ENCODE results near the gene RASSF5.
A peak's percentile ranks its signal among the peaks of the same experiment; 100 is the strongest.
"Not testable (repeated sequence)": the region's sequence is repeated elsewhere in the genome, so short reads cannot be mapped to it uniquely, and the experiment has no call there.

The RASSF5 gene

GRCh38 chr1:206477581-206478380, 29.6 kb upstream of the RASSF5 start:
- DNase-seq, result no peak

GRCh38 chr1:206478746-206479145, 28.6 kb upstream of the RASSF5 start:
- DNase-seq, result no peak

DNA sequence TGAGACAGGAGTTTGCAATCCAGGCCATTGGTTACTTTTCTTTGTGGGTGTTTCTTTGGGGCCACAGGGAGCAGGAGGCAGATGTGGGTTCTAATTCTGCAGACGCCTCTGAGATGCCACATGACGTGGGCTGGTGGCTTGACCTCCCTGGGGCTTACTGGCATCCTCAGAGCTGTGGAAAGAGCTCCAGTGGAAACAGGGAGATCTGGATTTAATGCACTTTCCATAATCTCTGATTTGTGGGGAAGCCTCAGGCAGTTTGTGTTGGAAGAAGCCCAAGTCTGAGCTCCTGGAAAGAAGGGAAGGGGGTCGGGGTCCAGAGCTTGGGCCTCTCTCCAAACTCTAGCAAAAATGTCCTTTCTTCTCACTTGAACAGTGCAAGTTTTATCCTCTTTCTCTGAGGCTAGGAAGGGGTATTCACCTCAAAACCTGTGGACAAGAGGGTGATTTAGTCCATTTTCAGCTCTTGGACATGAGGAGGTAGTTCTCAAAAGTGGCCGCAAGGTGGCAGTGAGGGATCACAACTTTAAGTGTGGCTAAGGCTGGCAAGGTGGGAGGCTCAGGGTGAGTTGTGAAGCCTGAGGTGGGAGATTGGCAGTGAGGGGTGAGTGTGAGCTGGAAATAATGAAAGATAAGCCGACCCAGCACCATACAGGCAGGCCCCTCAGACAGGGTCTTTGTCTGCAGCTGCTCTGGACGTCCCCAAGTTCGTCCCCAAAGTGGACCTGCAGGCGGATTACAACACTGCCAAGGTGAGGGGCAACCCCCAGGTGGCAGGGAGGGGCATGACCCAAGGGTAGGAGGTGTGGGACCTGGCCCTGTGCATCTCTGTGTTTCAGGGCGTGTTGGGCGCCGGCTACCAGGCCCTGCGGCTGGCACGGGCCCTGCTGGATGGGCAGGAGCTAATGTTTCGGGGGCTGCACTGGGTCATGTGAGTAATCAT, 27.9 kb upstream of the RASSF5 start:
- DNase-seq, result peak; percentile 60 to 64

DNA sequence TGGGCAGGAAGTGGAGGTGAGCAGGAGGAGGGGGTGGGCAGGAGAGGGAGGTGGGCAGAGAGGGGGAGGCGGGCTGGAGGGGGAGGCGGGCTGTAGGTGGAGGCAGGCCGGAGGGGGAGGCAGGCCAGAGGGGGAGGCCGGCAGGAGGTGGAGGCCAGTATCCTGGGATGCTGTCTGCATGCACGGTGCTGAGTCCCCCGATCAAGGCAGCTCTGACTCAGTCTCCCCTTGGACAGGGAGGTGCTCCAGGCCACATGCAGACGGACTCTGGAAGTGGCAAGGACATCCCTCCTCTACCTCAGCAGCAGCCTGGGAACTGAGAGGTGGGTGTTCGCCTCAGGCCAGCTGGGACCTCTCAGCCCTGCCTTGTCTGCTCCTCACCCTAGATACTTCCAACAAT, 27.1 kb upstream of the RASSF5 start:
- no peak for DNase-seq

GRCh38 chr1:206482611-206483010, 24.7 kb upstream of the RASSF5 start:
- DNase-seq, result no peak

- not testable (repeated sequence) for DNase-seq
Measured at GRCh38 chr1:206483864-206484263, 23.5 kb upstream of the RASSF5 start.

- no peak for DNase-seq
Measured at GRCh38 chr1:206484901-206485300, 22.4 kb upstream of the RASSF5 start.

- DNase-seq, result no peak
Measured at GRCh38 chr1:206486995-206487788, 20.1 kb upstream of the RASSF5 start.

DNA sequence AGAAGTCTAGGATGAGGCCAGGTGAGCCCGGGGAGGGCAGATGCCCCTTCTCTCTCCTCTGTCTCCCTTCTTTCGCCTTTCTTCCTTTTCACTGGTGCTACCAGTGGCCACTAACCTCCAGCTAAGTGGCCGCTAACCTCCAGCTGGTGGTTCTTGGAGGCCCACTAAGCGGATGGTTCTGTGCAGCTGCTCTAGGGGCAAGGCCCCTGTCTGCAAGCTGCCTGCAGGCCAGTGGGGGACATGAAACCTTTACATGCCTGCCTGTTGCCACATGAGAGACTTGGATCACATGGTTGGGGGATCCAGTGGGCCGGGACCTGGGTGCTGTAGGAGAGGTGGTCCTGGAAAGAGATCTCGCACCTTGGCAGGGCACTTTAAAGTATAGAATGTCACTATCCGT, 19.4 kb upstream of the RASSF5 start:
- no peak for DNase-seq

- no peak for DNase-seq
Measured at GRCh38 chr1:206488466-206488865, 18.9 kb upstream of the RASSF5 start.

DNA sequence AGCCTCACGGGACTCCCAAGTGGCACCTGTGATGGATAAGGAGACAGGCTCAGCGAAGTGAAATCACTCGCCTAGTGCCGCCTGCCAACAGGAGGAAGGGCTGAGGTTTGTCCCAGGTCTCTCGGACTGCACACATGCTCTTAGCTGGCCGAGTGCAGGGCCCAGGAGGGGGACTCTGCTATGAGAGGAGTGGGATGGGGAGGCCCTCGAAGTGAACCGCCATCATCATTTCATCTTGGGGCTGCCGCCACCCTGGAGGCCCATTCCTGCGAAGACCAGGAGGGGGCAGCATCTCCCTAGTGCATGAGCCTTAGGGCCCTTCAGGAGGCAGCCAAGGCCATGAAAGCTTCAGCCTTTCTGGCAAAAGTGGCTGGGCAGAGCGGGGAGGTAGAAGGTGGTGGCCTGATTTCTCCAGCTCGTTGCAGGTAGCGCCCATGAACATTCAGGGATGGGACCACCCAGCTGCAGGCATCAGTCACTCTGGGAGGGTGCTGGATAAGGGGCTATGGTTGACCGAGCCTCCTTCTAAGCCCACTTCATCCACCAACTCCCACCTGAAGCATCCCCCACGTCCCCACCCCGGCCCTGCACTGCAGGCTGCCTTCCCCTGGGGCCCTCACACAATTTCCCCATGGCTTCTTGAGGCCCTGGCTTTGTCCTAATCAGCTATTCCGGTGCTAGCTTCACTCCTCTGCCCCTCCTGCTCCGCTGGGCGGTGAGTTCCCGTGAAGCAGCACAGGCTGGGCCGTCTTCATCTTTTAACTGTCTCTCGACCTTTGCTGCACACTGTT, 17.2 kb upstream of the RASSF5 start:
- DNase-seq, result peak; percentile 80 to 82

DNA sequence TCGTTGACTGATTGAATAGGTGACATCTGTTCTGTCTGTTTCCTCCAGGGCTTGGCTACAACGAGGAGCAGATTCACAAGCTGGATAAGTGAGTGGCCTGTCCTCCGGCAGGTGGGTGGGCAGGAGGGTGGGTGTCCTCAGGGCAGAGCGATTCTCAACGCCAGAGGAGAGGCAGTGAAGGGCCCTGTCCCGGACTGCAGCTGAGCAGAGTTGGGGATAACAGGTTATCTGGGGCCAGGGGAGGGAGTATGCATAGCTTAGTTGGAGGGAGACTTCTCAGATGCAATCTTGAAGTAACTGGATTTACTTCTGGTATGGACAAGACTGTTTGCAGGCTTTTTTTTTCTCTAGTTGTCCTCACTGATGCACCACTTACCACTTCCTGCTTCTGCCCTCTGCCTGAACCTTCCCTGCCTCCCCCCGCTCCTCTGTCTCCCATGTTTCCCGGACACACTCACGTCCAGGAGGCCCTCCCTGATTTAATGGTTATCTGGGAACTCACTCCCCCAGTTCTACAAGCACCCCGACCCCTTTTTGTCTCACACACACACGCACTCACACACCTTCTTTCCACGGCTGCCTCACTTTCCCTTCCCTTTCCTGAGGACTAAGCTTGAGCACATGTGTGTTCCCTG, 16.4 kb upstream of the RASSF5 start:
- DNase-seq, result no peak

- no peak for DNase-seq
Measured at GRCh38 chr1:206491616-206492015, 15.7 kb upstream of the RASSF5 start.

- no peak for DNase-seq
Measured at GRCh38 chr1:206492589-206492988, 14.7 kb upstream of the RASSF5 start.

DNA sequence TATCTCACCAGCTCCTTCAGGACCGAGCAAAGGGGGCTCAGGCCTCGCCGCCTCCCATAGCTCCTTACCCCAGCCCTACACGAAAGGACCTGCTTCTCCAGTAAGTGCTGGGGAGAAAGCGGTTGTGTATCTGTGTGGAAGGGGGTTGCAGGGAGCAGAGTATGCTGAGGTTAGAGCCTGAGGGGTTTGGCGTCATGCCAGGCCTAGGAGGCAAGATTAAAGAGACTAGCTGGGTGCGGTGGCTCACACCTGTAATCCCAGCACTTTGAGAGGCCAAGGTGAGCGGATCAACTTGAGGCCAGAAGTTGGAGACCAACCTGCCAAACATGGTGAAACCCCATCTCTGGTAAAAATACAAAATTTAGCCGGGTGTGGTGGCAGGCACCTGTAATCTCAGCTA, 14.1 kb upstream of the RASSF5 start:
- DNase-seq, result no peak

DNA sequence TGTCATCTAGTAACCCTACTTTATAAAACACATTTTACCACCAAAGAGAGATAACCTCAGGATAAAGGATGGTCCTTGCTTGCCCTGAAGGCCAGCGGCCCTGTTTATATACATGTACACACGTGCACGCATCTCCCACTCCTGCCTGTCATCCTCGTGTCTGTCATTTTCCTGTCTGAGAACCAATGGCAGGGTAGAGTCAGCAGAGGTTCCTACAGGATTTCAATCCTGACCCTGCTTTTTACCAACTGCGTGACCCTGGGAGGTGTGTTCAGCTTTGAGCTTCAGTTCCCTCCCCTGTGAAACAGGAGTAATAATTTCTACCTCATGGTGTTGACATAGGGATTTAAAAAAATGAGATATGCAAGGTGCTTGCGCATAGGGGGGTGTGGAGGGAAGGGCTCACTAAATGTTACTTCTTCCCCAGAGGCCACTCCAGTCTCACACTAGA, 12.3 kb upstream of the RASSF5 start:
- no peak for DNase-seq

DNA sequence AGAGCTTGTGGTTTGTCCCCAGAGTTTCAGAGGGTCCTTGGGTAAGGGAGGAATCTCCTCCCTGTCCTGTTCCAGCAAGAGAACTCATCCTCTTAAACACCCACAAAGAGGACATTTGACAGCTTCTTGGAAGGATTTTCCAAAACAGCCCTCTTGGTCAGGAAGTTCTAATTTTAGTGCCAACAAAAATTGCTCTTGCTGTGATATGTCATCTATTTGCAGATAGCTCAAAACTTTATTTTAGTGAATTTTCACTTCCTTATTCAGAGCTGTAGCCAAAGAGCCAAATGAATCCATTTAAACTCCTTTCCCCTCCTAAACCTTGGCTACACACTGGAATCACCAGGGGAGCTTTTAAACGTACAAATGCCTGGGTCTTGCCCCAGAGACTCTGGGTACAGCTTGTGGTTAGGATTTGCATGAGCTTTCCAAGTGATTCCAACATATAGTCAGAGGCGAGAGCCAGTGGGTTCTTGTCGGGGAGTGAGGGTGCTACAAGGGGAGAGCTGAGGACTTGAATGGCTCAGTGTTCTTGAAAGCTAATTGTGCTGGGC, 11.8 kb upstream of the RASSF5 start:
- DNase-seq, result no peak

GRCh38 chr1:206496131-206496793, 11.1 kb upstream of the RASSF5 start:
- DNase-seq, result no peak

DNA sequence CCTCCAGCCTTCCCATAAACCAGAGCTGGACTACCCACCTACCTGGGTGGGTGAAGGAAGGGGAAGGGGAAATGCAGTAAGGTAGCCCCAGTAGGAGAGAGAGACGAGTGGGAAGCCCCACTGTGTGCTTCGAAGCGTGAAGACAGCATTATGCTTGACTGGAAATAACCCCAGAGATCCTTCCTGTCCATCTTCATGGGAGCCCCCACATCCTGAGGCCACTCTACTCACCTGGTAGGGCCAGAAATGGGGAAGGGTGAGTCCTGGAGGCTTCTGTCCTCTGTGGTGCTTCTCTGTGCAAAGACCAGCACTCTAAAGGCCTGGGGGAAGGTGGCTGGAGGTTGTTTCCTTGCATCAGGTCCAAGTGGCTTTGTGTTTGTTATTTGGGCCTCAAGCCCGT, 10.0 kb upstream of the RASSF5 start:
- no peak for DNase-seq

GRCh38 chr1:206497774-206498173, 9.6 kb upstream of the RASSF5 start:
- DNase-seq, result no peak

GRCh38 chr1:206498685-206499084, 8.6 kb upstream of the RASSF5 start:
- DNase-seq, result no peak
